ENCODE data around the gene DUSP1. TPM values are rescaled to one million over a fixed set of nuclear protein-coding genes. Genes with fewer than 3 reads are reported as not detected.

DUSP1 gene
- total and polyA plus RNA-seq, 2 of the 13 experiments (the other 11 are each of a cell fraction or from before 2014, with no cell fraction given): 27.1 to 55.5 TPM

GRCh38 chr5:172768573-172769341, 2.2 kb downstream of the DUSP1 start (continued):
- TF ChIP-seq, protein P1, sequence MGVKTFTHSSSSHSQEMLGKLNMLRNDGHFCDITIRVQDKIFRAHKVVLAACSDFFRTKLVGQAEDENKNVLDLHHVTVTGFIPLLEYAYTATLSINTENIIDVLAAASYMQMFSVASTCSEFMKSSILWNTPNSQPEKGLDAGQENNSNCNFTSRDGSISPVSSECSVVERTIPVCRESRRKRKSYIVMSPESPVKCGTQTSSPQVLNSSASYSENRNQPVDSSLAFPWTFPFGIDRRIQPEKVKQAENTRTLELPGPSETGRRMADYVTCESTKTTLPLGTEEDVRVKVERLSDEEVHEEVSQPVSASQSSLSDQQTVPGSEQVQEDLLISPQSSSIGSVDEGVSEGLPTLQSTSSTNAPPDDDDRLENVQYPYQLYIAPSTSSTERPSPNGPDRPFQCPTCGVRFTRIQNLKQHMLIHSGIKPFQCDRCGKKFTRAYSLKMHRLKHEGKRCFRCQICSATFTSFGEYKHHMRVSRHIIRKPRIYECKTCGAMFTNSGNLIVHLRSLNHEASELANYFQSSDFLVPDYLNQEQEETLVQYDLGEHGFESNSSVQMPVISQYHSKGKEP (CRISPR knock-in tag; IDR thresholded peaks at IDR 0.05): no peak
- TF ChIP-seq RFX5 (IDR thresholded peaks at IDR 0.05; ENCODE audit: low read depth, low read length) (no peak; the same call in 1 of the 2 replicates), ERF (CRISPR knock-in tag; IDR thresholded peaks at IDR 0.05) (no peak), ZNF17 (CRISPR knock-in tag; IDR thresholded peaks at IDR 0.05) (no peak), ZNF335 (CRISPR knock-in tag; IDR thresholded peaks at IDR 0.05) (0 out of 2 replicates have a peak, but pooled peaks have one; percentile 20), SMYD3 (CRISPR knock-in tag; IDR thresholded peaks at IDR 0.05) (no peak), MEF2D (CRISPR knock-in tag; IDR thresholded peaks at IDR 0.05) (no peak), GABPB1 (CRISPR knock-in tag; IDR thresholded peaks at IDR 0.05) (0 out of 2 replicates have a peak, but pooled peaks have one; percentile 14), ZMYM3 (CRISPR knock-in tag; IDR thresholded peaks at IDR 0.05) (0 out of 2 replicates have a peak, but pooled peaks have one; percentile 11), PRPF4 (IDR thresholded peaks at IDR 0.05; ENCODE audit: low read depth, low read length, poor library complexity, severe bottlenecking) (peak; percentile 63), ZBTB42 (CRISPR knock-in tag; IDR thresholded peaks at IDR 0.05) (no peak), JUN (CRISPR knock-in tag; IDR thresholded peaks at IDR 0.05) (no peak), ZNF670 (CRISPR knock-in tag; IDR thresholded peaks at IDR 0.05; ENCODE audit: borderline replicate concordance) (no peak), MAFK (conservative IDR thresholded peaks at IDR 0.05 in 1 of 2, IDR thresholded peaks at IDR 0.05 in 1 of 2; ENCODE audit: low read length in 2 of 2) (peak; percentile 97), HIVEP1 (CRISPR knock-in tag; IDR thresholded peaks at IDR 0.05) (no peak)
- TF ChIP-seq, protein P2, sequence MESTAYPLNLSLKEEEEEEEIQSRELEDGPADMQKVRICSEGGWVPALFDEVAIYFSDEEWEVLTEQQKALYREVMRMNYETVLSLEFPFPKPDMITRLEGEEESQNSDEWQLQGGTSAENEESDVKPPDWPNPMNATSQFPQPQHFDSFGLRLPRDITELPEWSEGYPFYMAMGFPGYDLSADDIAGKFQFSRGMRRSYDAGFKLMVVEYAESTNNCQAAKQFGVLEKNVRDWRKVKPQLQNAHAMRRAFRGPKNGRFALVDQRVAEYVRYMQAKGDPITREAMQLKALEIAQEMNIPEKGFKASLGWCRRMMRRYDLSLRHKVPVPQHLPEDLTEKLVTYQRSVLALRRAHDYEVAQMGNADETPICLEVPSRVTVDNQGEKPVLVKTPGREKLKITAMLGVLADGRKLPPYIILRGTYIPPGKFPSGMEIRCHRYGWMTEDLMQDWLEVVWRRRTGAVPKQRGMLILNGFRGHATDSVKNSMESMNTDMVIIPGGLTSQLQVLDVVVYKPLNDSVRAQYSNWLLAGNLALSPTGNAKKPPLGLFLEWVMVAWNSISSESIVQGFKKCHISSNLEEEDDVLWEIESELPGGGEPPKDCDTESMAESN (CRISPR knock-in tag; conservative IDR thresholded peaks at IDR 0.05): no peak
- TF ChIP-seq, protein P3, sequence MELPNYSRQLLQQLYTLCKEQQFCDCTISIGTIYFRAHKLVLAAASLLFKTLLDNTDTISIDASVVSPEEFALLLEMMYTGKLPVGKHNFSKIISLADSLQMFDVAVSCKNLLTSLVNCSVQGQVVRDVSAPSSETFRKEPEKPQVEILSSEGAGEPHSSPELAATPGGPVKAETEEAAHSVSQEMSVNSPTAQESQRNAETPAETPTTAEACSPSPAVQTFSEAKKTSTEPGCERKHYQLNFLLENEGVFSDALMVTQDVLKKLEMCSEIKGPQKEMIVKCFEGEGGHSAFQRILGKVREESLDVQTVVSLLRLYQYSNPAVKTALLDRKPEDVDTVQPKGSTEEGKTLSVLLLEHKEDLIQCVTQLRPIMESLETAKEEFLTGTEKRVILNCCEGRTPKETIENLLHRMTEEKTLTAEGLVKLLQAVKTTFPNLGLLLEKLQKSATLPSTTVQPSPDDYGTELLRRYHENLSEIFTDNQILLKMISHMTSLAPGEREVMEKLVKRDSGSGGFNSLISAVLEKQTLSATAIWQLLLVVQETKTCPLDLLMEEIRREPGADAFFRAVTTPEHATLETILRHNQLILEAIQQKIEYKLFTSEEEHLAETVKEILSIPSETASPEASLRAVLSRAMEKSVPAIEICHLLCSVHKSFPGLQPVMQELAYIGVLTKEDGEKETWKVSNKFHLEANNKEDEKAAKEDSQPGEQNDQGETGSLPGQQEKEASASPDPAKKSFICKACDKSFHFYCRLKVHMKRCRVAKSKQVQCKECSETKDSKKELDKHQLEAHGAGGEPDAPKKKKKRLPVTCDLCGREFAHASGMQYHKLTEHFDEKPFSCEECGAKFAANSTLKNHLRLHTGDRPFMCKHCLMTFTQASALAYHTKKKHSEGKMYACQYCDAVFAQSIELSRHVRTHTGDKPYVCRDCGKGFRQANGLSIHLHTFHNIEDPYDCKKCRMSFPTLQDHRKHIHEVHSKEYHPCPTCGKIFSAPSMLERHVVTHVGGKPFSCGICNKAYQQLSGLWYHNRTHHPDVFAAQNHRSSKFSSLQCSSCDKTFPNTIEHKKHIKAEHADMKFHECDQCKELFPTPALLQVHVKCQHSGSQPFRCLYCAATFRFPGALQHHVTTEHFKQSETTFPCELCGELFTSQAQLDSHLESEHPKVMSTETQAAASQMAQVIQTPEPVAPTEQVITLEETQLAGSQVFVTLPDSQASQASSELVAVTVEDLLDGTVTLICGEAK (IDR thresholded peaks at IDR 0.05): no peak
- TF ChIP-seq, protein P3 (CRISPR knock-in tag; IDR thresholded peaks at IDR 0.05): no peak
